ENCODE results near the gene NKX6-2. TPM values are rescaled to one million over a fixed set of nuclear protein-coding genes. Genes with fewer than 3 reads are reported as not detected.

NKX6-2 gene
- total RNA-seq, 2 experiments from 2014 or later = not detected

DNA sequence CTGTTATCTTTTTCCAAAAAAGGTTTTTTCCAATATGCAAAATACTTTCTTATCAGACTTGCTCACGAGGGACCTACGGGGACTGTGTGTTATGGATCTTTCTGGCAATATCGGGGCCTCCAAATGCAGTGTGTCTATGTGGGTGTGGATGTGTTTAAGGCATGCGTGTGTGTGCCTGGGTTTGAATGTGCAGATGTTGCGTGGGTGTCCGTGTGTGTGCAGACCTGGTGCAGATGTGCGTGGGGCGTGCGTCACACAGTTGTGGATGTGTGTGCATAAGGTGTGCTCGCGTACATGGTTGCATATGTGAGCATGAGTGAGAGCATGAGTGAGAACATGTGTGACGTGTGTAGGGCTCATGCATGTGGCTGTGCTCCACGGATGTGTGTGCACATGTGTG is 19.7 kb downstream of the NKX6-2 start:
- Mint-ChIP-seq H3K9me3 (ENCODE audit: insufficient read depth) (peaks cover 3% of the 10 kb centered on the region), H3K27me3 (ENCODE audit: low read depth) (no peaks in the 10 kb centered on the region)

GRCh38 chr10:132765435-132765834 is 20.5 kb downstream of the NKX6-2 start:
- ATAC-seq (no peak), DNase-seq (no peak)
- POLR2A ChIA-PET = no interaction called here
- H3K36me3 Mint-ChIP-seq (ENCODE audit: low read depth) = peaks cover 14% of the 10 kb centered on the region
- CTCF ChIA-PET = no interaction called here
- peaks cover 3% of the 10 kb centered on the region for H3K9me3 Mint-ChIP-seq (ENCODE audit: insufficient read depth)
- no peaks in the 10 kb centered on the region for H3K27me3 Mint-ChIP-seq (ENCODE audit: low read depth)
- no peak overlapping the region for H3K27ac Mint-ChIP-seq
- no peaks in the 10 kb centered on the region for H3K4me1 Mint-ChIP-seq (ENCODE audit: low read depth)
- H3K4me3 Mint-ChIP-seq = no peak overlapping the region

More for the DNA sequence above, 19.7 kb downstream of the NKX6-2 start:
- POLR2A ChIA-PET = no interaction called here
- Mint-ChIP-seq H3K4me3 (no peak overlapping the region), H3K36me3 (ENCODE audit: low read depth) (peaks cover 16% of the 10 kb centered on the region), H3K4me1 (ENCODE audit: low read depth) (no peaks in the 10 kb centered on the region), H3K27ac (no peak overlapping the region)
- DNase-seq (no peak), ATAC-seq (no peak)
- CTCF ChIA-PET = no interaction called here

DNA sequence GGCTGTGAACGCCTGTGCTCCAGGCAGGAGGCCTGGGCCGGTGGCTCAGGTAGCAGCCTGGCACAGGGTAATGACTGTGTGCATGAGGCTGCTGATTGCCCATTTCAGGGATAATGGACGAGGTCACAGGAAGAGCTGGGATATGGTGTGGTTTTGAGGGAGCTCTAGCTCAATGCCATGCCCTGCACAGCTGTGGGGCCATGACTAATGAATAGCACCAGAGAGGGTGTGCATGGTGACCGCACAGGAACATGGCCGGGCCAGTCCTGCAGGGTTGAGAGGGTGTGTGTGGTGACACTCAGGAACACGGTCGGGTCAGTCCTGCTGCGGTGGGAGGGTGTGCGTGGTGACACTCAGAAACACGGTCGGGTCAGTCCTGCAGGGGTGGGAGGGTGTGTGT is 21.8 kb downstream of the NKX6-2 start:
- no peak for ATAC-seq
- Mint-ChIP-seq H3K4me1 (ENCODE audit: low read depth) (no peaks in the 10 kb centered on the region), H3K9me3 (ENCODE audit: insufficient read depth) (peaks cover 3% of the 10 kb centered on the region), H3K27me3 (ENCODE audit: low read depth) (no peaks in the 10 kb centered on the region), H3K27ac (no peak overlapping the region), H3K4me3 (no peak overlapping the region), H3K36me3 (ENCODE audit: low read depth) (peaks cover 11% of the 10 kb centered on the region)
- no peak for DNase-seq
- CTCF ChIA-PET = no interaction called here
- POLR2A ChIA-PET = no interaction called here

- ChIA-PET POLR2A (no interaction called here), CTCF (no interaction called here)
- H3K27me3 Mint-ChIP-seq (ENCODE audit: low read depth) = no peaks in the 10 kb centered on the region
- ATAC-seq (no peak), DNase-seq (no peak)
- no peak overlapping the region for H3K27ac Mint-ChIP-seq
- peaks cover 9% of the 10 kb centered on the region for H3K36me3 Mint-ChIP-seq (ENCODE audit: low read depth)
- H3K9me3 Mint-ChIP-seq (ENCODE audit: insufficient read depth) = no peaks in the 10 kb centered on the region
- H3K4me3 Mint-ChIP-seq = no peak overlapping the region
- H3K4me1 Mint-ChIP-seq (ENCODE audit: low read depth) = no peaks in the 10 kb centered on the region
Observed at GRCh38 chr10:132763545-132763944, 22.4 kb downstream of the NKX6-2 start.

- ATAC-seq (no peak), DNase-seq (no peak)
- H3K27ac Mint-ChIP-seq = no peak overlapping the region
- ChIA-PET CTCF (no interaction called here), POLR2A (no interaction called here)
- no peak overlapping the region for H3K4me3 Mint-ChIP-seq
- H3K36me3 Mint-ChIP-seq (ENCODE audit: low read depth) = peaks cover 4% of the 10 kb centered on the region
- H3K4me1 Mint-ChIP-seq (ENCODE audit: low read depth) = no peaks in the 10 kb centered on the region
- no peaks in the 10 kb centered on the region for H3K9me3 Mint-ChIP-seq (ENCODE audit: insufficient read depth)
- no peaks in the 10 kb centered on the region for H3K27me3 Mint-ChIP-seq (ENCODE audit: low read depth)
Observed at GRCh38 chr10:132762267-132762666, 23.7 kb downstream of the NKX6-2 start.

GRCh38 chr10:132761395-132762060 is 24.4 kb downstream of the NKX6-2 start:
- ChIA-PET POLR2A (no interaction called here), CTCF (no interaction called here)
- DNase-seq (no peak), ATAC-seq (no peak)
- Mint-ChIP-seq H3K27me3 (ENCODE audit: low read depth) (no peaks in the 10 kb centered on the region), H3K9me3 (ENCODE audit: insufficient read depth) (no peaks in the 10 kb centered on the region), H3K27ac (no peak overlapping the region), H3K4me1 (ENCODE audit: low read depth) (no peaks in the 10 kb centered on the region), H3K36me3 (ENCODE audit: low read depth) (peaks cover 4% of the 10 kb centered on the region), H3K4me3 (no peak overlapping the region)

GRCh38 chr10:132758865-132759264 is 27.1 kb downstream of the NKX6-2 start:
- ATAC-seq (no peak), DNase-seq (no peak)
- H3K27me3 Mint-ChIP-seq (ENCODE audit: low read depth) = no peaks in the 10 kb centered on the region
- ChIA-PET CTCF (no interaction called here), POLR2A (no interaction called here)
- no peaks in the 10 kb centered on the region for H3K9me3 Mint-ChIP-seq (ENCODE audit: insufficient read depth)
- H3K27ac Mint-ChIP-seq = no peak overlapping the region
- no peaks in the 10 kb centered on the region for H3K4me1 Mint-ChIP-seq (ENCODE audit: low read depth)
- peaks cover 16% of the 10 kb centered on the region for H3K36me3 Mint-ChIP-seq (ENCODE audit: low read depth)
- H3K4me3 Mint-ChIP-seq = no peak overlapping the region

GRCh38 chr10:132757171-132757570 is 28.8 kb downstream of the NKX6-2 start:
- Mint-ChIP-seq H3K4me3 (no peak overlapping the region), H3K36me3 (ENCODE audit: low read depth) (peaks cover 19% of the 10 kb centered on the region), H3K4me1 (ENCODE audit: low read depth) (no peaks in the 10 kb centered on the region), H3K27me3 (ENCODE audit: low read depth) (no peaks in the 10 kb centered on the region), H3K9me3 (ENCODE audit: insufficient read depth) (no peaks in the 10 kb centered on the region), H3K27ac (no peak overlapping the region)
- ChIA-PET CTCF (no interaction called here), POLR2A (no interaction called here)
- ATAC-seq = no peak
- DNase-seq = no peak

DNA sequence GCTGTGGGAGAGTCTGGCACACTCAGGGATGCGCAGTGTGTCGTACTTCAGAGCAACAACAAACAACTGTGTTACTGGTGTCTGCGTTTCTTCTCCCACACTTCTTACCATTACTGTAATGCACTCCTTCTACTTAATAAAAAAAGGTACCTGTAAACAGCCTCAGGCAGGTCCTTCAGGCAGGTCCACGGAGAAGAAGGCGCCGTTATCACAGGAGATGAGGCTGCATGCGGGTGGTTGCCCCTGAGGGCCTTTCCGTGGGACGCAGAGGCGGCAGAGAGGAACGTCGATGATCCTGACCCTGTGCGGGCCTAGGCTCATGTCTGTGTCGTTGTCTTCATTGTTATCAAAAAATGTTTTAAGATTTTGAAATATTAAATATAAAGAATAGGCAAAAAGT is 29.4 kb downstream of the NKX6-2 start:
- ChIA-PET POLR2A (no interaction called here), CTCF (no interaction called here)
- H3K9me3 Mint-ChIP-seq (ENCODE audit: insufficient read depth) = no peaks in the 10 kb centered on the region
- H3K36me3 Mint-ChIP-seq (ENCODE audit: low read depth) = peaks cover 19% of the 10 kb centered on the region
- no peak for DNase-seq
- H3K27ac Mint-ChIP-seq = no peak overlapping the region
- no peaks in the 10 kb centered on the region for H3K4me1 Mint-ChIP-seq (ENCODE audit: low read depth)
- H3K27me3 Mint-ChIP-seq (ENCODE audit: low read depth) = no peaks in the 10 kb centered on the region
- no peak for ATAC-seq
- no peak overlapping the region for H3K4me3 Mint-ChIP-seq

GRCh38 chr10:132755166-132755711 is 30.7 kb downstream of the NKX6-2 start:
- no peak overlapping the region for H3K4me3 Mint-ChIP-seq
- POLR2A ChIA-PET = no interaction called here
- DNase-seq (no peak), ATAC-seq (no peak)
- H3K9me3 Mint-ChIP-seq (ENCODE audit: insufficient read depth) = no peaks in the 10 kb centered on the region
- no peak overlapping the region for H3K27ac Mint-ChIP-seq
- no peaks in the 10 kb centered on the region for H3K4me1 Mint-ChIP-seq (ENCODE audit: low read depth)
- peaks cover 19% of the 10 kb centered on the region for H3K36me3 Mint-ChIP-seq (ENCODE audit: low read depth)
- no peaks in the 10 kb centered on the region for H3K27me3 Mint-ChIP-seq (ENCODE audit: low read depth)
- CTCF ChIA-PET = no interaction called here

- POLR2A ChIA-PET = no interaction called here
- H3K27ac Mint-ChIP-seq = no peak overlapping the region
- H3K4me3 Mint-ChIP-seq = no peak overlapping the region
- H3K9me3 Mint-ChIP-seq (ENCODE audit: insufficient read depth) = no peaks in the 10 kb centered on the region
- CTCF ChIA-PET = no interaction called here
- peaks cover 19% of the 10 kb centered on the region for H3K36me3 Mint-ChIP-seq (ENCODE audit: low read depth)
- DNase-seq (no peak), ATAC-seq (no peak)
- no peaks in the 10 kb centered on the region for H3K27me3 Mint-ChIP-seq (ENCODE audit: low read depth)
- H3K4me1 Mint-ChIP-seq (ENCODE audit: low read depth) = no peaks in the 10 kb centered on the region
Observed at GRCh38 chr10:132754071-132754470, 31.9 kb downstream of the NKX6-2 start.

- CTCF ChIA-PET = no interaction called here
- H3K4me3 Mint-ChIP-seq = no peak overlapping the region
- no peak for ATAC-seq
- H3K27ac Mint-ChIP-seq = no peak overlapping the region
- DNase-seq = no peak
- H3K9me3 Mint-ChIP-seq (ENCODE audit: insufficient read depth) = no peaks in the 10 kb centered on the region
- POLR2A ChIA-PET = no interaction called here
- no peaks in the 10 kb centered on the region for H3K4me1 Mint-ChIP-seq (ENCODE audit: low read depth)
- H3K36me3 Mint-ChIP-seq (ENCODE audit: low read depth) = peaks cover 19% of the 10 kb centered on the region
- H3K27me3 Mint-ChIP-seq (ENCODE audit: low read depth) = no peaks in the 10 kb centered on the region
Observed at GRCh38 chr10:132753596-132753995, 32.4 kb downstream of the NKX6-2 start.

DNA sequence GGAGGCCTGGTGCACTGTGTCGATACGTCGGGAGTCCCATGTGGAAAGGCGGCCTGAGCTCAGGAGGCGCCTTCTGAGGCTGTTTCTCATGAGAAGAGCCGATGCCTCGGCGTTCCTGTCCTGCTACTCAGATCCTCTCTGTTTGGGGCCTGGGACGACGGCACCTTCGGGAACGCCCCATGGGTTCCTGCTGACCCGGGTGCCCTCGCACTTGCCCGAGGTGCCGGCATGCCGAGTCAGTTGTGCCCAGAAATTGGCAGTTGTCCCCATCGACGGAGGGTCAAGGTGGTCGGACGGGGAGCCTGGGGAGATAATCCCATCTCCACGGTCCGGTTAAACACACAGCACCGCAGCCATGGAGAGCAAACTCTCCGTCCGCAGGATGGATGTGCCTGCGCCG is 33.0 kb downstream of the NKX6-2 start:
- ChIA-PET CTCF (no interaction called here), POLR2A (interaction anchor here (0.5 kb wide), 1 partner anchor 651 kb away, joined by 3 read pairs; no protein-coding TSS in a partner anchor)
- Mint-ChIP-seq H3K9me3 (ENCODE audit: insufficient read depth) (no peaks in the 10 kb centered on the region), H3K36me3 (ENCODE audit: low read depth) (peaks cover 19% of the 10 kb centered on the region), H3K27me3 (ENCODE audit: low read depth) (no peaks in the 10 kb centered on the region), H3K4me1 (ENCODE audit: low read depth) (no peaks in the 10 kb centered on the region), H3K4me3 (no peak overlapping the region), H3K27ac (no peak overlapping the region)
- no peak for DNase-seq
- no peak for ATAC-seq

Measured in activated CD8-positive, alpha-beta T cell treated with anti-CD3 and anti-CD28 coated beads, Interleukin-2, amount 10 ng/mL, durations not matched to agents 7 days and 5 days (primary cell).